Endothelial cell (in vitro differentiated cells): Measurements from ENCODE around the gene INPP5B. TPM values are rescaled to one million over a fixed set of nuclear protein-coding genes. Genes with fewer than 3 reads are reported as not detected.
A peak's percentile ranks its signal among the peaks of the same experiment; 100 is the strongest.

Source experiments
- DNase-seq: peaks from one replicate; pipeline ENCODE4 v3.0.0; 2021; ENCODE audit warnings: low spot score
- H3K27ac Mint-ChIP-seq: one replicate; pipeline ENCODE4 v1.8.0; 2021; ENCODE audit warnings: mixed read lengths, inconsistent platforms; ENCODE audit not compliant: unreplicated experiment
- H3K27me3 Mint-ChIP-seq: one replicate; pipeline ENCODE4 v1.8.0; 2021; ENCODE audit warnings: mild to moderate bottlenecking, moderate library complexity, mixed read lengths, inconsistent platforms; ENCODE audit not compliant: unreplicated experiment
- H3K36me3 Mint-ChIP-seq: one replicate; pipeline ENCODE4 v1.8.0; 2021; ENCODE audit warnings: mild to moderate bottlenecking, low read depth, mixed read lengths, inconsistent platforms; ENCODE audit not compliant: unreplicated experiment
- H3K4me1 Mint-ChIP-seq: one replicate; pipeline ENCODE4 v1.8.0; 2021; ENCODE audit warnings: mild to moderate bottlenecking, mixed read lengths, inconsistent platforms; ENCODE audit not compliant: unreplicated experiment
- H3K4me3 Mint-ChIP-seq: one replicate; pipeline ENCODE4 v1.8.0; 2021; ENCODE audit warnings: mild to moderate bottlenecking, mixed read lengths, inconsistent platforms; ENCODE audit not compliant: unreplicated experiment
- H3K9me3 Mint-ChIP-seq: one replicate; pipeline ENCODE4 v1.8.0; 2021; ENCODE audit warnings: mixed read lengths, inconsistent platforms; ENCODE audit not compliant: unreplicated experiment
- total RNA-seq: library from RNA; stranded (reverse); fragmentation: NEBNext Ultra II Directional; extraction: Animal tissue kit (Norgen Biotek cat#: 25700); gene quantifications from one replicate; pipeline ENCODE4 v1.2.1, GENCODE V29; 2021; ENCODE audit not compliant: unreplicated experiment
- TF ChIP-seq, protein P1 (sequence below): fragments of 200-600 bp; sonication (generic); IDR thresholded peaks from one replicate; pipeline ENCODE4 v1.5.0; 2021; ENCODE audit warnings: antibody characterized with exemption; ENCODE audit not compliant: unreplicated experiment

INPP5B gene
- total RNA-seq, 1 donor from 2014 or later: 18.4 TPM

DNA sequence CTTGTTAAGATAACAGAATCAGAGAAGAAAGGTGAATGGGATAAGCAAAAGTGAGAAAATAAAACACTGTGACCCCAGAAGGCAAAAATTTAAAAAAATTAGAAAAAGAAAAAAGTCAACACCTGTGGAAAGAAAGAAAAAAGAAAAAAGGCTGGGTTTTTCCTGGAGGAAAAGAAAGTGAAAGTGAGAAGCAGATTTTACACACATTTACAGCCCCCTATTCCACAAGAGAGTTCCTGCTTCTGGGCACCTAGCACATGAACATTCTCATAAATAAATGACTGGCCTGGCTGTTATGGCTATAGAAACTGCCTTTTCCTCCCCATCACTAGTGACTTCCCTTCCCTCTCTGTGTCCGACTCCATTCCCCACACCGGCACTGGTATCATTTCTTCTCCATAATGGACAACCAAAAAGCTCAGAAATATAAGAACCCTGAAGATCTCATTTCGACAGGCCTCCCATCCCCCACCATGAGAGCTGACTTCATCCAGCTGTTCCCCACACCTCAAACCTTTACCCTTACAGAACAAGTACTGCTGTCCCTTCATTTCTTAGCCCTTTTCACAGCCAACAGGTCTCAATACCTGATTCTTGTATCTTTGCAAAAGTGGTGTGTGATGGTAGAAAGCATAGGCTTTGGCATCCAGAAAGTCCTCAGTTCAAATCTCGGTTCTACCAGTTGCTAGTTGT is 100.1 kb downstream of the INPP5B start:
- Mint-ChIP-seq H3K9me3 (no peaks in the 10 kb centered on the region), H3K4me3 (peak overlapping the region; percentile 10), H3K4me1 (peaks cover 15% of the 10 kb centered on the region), H3K36me3 (no peaks in the 10 kb centered on the region), H3K27ac (no peak overlapping the region), H3K27me3 (peaks cover 1% of the 10 kb centered on the region)
- TF ChIP-seq, protein P1, sequence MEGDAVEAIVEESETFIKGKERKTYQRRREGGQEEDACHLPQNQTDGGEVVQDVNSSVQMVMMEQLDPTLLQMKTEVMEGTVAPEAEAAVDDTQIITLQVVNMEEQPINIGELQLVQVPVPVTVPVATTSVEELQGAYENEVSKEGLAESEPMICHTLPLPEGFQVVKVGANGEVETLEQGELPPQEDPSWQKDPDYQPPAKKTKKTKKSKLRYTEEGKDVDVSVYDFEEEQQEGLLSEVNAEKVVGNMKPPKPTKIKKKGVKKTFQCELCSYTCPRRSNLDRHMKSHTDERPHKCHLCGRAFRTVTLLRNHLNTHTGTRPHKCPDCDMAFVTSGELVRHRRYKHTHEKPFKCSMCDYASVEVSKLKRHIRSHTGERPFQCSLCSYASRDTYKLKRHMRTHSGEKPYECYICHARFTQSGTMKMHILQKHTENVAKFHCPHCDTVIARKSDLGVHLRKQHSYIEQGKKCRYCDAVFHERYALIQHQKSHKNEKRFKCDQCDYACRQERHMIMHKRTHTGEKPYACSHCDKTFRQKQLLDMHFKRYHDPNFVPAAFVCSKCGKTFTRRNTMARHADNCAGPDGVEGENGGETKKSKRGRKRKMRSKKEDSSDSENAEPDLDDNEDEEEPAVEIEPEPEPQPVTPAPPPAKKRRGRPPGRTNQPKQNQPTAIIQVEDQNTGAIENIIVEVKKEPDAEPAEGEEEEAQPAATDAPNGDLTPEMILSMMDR: no peak
- DNase-seq: no peak

DNA sequence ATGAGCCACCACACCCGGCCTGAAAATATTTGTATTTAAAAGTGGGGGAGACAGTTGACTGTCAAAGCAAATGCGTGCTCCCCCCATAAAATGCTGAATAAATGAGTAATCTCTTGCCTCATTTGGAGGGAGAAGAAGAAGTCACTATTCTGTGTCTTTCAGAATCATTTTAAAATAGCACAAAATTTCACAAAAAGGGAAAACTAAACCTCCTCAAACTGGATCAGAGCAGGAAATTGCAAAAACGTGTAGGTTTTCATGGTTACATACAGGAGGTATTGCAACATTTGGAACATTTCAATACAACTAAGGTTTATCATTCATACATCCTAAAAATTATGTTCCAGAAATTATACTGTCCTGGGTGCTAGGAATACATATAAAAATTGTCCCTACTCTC is 101.1 kb downstream of the INPP5B start:
- Mint-ChIP-seq H3K27me3 (peaks cover 1% of the 10 kb centered on the region), H3K4me3 (no peak overlapping the region), H3K27ac (no peak overlapping the region), H3K9me3 (no peaks in the 10 kb centered on the region), H3K36me3 (no peaks in the 10 kb centered on the region), H3K4me1 (peaks cover 15% of the 10 kb centered on the region)
- no peak for DNase-seq
- TF ChIP-seq, protein P1: no peak

DNA sequence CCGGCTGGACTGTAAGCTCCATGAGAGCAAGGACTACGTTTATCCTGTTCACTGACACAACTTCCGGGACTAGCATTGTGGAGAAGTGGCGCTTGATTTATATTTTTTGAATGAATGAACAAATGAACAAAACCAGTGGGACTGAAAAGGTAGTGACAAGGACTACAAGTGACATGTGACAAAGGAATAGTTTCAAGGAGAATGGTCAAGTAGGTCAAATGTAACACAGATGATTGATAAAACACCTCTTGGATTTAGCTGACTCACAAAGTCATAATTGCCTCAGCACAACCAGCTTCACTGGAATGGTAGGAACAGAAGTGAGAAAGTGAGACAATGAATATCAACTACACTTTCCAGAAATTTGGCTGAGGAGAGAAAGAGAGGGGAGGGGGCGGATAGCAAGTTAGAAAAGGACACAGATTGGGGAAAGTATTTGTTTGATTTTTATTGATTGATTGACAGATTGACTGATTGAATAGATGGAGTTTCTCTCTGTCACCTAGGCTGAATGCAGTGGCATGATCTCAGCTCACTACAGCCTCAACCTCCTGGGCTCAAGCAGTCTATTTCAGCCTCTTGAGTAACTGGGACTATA is 101.7 kb downstream of the INPP5B start:
- peaks cover 15% of the 10 kb centered on the region for H3K4me1 Mint-ChIP-seq

DNA sequence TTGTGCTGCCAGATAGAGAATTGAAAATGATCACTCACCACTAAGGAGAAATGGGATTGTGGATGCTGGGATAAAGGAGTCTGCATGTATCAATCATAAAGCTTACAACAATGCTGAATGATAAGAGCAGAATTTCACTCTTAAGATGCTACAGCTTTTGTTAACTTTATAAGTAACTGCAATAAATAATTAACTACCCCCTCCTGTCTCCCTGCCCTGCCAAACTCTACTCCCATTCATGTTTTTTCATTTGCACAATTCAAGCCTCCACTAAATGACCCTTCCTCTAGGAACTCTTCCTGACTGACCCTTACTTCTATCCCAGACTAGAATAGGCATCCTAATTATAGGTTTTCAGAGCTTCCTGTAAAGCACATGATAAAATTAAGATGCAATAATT is 102.3 kb downstream of the INPP5B start:
- Mint-ChIP-seq H3K27ac (no peak overlapping the region), H3K27me3 (peaks cover 1% of the 10 kb centered on the region), H3K9me3 (no peaks in the 10 kb centered on the region), H3K4me1 (peaks cover 15% of the 10 kb centered on the region), H3K36me3 (peaks cover 6% of the 10 kb centered on the region), H3K4me3 (no peak overlapping the region)
- TF ChIP-seq, protein P1: no peak
- DNase-seq: no peak

More for the DNA sequence above, 101.7 kb downstream of the INPP5B start:
- Mint-ChIP-seq H3K27ac (no peak overlapping the region), H3K36me3 (peaks cover under 1% of the 10 kb centered on the region), H3K27me3 (peaks cover 1% of the 10 kb centered on the region), H3K4me3 (no peak overlapping the region), H3K9me3 (no peaks in the 10 kb centered on the region)
- TF ChIP-seq, protein P1: no peak
- no peak for DNase-seq

DNA sequence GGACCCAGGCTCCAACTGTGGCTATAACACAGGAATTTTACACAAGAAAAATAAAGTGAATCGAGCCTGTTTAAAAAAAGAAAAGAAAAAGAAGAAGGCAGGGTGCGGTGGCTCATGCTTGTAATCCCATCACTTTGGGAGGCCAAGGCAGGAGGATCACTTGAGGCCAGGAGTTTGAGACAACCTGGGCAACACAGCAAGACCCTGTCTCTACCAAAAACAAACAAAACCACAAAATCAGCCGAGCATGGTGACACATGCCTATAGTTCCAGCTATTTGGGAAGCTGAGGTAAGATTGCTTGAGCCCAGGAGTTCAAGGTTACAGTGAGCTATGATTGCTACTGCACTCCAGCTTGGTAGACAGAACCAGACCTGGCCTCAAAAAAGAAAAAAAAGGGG is 105.2 kb downstream of the INPP5B start:
- H3K9me3 Mint-ChIP-seq: no peaks in the 10 kb centered on the region
- H3K36me3 Mint-ChIP-seq: peaks cover 12% of the 10 kb centered on the region
- no peak for DNase-seq
- H3K27me3 Mint-ChIP-seq: peaks cover 1% of the 10 kb centered on the region
- no peak overlapping the region for H3K4me3 Mint-ChIP-seq
- no peak overlapping the region for H3K27ac Mint-ChIP-seq
- peaks cover 12% of the 10 kb centered on the region for H3K4me1 Mint-ChIP-seq
- TF ChIP-seq, protein P1: no peak
